ENCODE results near the gene GPRC6A.

The GPRC6A gene

GRCh38 chr6:116773886-116774285 lies 55.0 kb downstream of the GPRC6A start:
- DNase-seq = no peak

DNA sequence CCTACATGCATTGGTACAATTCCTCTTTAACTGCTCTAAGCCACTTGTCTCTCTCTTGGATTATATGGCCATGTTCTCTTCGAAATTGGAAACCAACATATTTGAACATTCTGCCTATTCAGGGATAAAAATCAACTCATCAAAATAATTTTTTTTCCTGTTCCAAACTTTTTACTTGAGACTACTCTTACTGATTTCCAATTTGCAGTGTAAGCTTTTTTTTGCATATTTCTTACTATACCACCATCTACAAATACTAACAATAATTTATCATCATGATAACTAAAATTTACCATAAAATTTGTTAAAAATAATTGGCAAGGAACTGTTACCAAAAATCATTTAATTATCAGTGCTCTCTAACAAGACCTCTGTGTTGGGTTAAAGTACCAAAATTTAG lies 56.4 kb downstream of the GPRC6A start:
- DNase-seq = no peak

DNA sequence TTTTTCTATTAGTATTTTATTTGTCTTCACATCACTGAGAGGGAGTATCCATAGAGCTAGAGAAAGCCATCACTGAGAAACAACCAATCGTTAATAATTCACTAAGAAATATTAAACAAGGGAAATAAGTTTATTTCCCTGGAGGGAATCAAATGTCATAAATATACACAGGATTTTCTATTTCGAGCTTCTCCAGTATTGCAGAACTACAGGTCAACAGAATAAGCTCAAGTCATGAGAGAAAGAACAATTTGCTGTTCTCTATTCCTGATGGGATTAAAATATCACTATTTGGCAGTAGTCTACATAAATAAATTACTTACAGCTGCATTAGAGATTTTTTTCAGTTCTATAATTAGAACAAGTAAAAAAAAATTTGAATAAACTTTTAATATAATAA lies 61.2 kb downstream of the GPRC6A start:
- DNase-seq = no peak

DNA sequence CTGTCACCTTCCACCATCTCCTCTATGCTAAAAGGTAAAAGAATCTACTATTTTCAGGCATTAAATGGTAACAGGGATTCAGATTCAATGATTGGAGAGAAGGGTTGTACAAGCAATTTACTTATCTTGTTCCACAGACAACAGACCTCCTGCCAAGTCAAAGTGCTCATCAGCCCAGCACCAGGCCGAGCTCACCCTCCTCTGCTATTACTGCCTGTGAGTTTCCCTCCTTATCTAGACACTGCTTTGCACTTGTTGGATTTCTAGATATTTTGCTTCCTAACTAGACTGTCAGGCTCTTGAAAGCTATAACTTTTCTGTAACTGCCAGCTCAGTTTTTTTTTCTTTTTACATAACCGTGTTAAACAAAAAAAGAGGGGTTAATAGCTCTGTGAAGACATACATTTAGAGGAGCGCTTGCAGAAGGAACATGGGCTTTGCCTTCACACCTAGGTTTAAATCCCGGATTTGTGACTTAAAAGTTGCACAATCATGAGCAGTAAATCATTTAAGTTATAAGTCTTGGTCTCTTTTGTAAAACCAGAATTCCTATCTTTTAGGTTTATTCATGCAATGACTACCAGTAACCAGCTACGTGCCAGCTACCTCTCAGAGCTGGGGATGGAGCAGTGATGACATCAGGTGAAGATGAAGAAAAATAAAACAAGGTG lies 62.2 kb downstream of the GPRC6A start:
- DNase-seq = no peak

DNA sequence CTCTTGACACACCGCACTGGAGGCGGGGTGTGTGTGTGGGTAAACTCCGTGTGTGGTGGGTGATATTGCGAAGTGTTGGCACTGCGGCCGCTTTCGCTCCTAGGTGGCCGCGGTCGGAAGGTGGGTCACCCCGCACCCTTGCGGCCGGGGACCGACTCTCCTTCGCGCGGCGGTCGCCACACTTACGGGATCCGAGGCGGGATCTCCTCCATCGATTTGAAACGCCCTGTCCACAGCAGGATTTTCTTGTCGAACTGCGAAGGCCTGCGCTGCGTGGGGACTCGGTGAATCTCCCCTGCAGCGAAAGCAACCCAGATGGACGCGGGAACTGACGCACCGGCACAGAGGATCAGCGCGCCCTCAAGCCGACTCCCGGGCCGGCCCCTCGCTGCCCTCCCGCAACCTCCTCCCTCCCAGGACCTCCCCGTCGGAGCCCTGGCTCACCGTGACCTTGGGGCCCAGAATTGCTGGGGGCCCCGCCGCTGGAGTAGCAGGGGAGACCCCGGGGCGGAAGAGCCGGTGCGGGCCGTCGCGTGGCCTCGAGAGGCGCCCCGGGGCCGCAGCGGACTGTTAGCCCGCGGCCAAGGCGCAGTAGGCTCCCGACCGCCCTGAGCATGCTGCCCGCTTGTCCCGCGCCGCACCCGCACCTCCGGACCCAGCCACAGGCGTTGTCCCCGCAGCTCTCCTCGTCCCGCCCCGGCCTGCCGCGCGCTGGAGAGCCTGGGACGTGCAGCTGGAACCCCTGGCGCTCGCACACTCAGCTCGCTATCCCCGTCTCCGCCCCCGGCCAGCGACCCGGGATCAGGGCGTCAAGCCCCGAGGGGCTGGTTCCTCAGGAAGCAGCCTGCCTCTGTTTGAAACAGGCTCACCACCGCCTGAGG lies 63.7 kb downstream of the GPRC6A start, which contains the start of gene FAM162B:
FAM162B (minus strand) TSS at position 759 of the 881 bp plus-strand sequence; CDS start at position 616, 143 bp downstream.
- DNase-seq = no peak

- no peak for DNase-seq
Observed at GRCh38 chr6:116764629-116764960, 64.3 kb downstream of the GPRC6A start.

DNA sequence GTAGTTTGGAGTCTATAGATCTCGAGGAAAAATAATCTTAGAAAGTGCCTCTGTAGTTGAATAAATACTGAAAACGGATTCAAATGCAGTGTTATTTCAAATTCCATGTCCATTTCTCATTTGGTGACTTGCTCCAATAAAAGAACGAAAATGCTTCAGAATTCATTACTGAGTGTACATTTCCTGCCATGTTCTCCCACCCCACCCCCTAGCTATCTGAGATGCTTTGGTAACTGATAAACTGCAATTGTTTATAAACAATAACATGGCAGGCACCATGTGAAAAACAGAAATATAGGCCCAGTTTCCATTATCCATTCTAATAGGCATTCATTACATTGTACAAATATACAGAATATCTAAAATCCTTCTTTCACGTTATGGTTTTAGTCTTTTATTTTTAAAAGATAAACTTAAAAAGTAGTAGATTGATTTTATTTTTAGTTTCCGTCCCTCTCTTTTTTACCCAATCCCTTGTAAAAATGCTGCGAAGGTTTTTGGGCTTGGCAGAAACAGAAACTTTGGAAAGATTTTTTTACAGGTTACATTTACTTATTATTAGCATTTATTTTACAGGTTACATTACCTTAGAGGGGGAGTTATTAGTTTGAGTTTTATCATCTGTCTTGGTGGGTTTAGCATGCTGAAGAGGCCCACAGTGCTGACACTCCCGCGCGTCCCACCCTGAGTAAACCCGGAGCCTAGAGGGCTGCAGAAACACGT lies 64.8 kb downstream of the GPRC6A start:
- DNase-seq = no peak

GRCh38 chr6:116763048-116763447 lies 65.8 kb downstream of the GPRC6A start:
- no peak for DNase-seq

GRCh38 chr6:116762235-116762634 lies 66.6 kb downstream of the GPRC6A start:
- no peak for DNase-seq

- no peak for DNase-seq
Observed at GRCh38 chr6:116761779-116762178, 67.1 kb downstream of the GPRC6A start.

- no peak for DNase-seq
Observed at GRCh38 chr6:116745176-116745575, 83.7 kb downstream of the GPRC6A start.

Data from stimulated activated CD4-positive, alpha-beta T cell treated with anti-CD3 and anti-CD28 coated beads, Interleukin-4, amount 100 ng/mL, for 4 hours (primary cell).